Measurements from ENCODE around the gene KRTAP5-6.

KRTAP5-6 gene

GRCh38 chr11:1734641-1735081 lies 37.7 kb downstream of the KRTAP5-6 start:
- no peak for DNase-seq

GRCh38 chr11:1735271-1735670 lies 38.3 kb downstream of the KRTAP5-6 start:
- no peak for DNase-seq

- DNase-seq: no peak
Measured at GRCh38 chr11:1736447-1736992, 39.5 kb downstream of the KRTAP5-6 start.

GRCh38 chr11:1737080-1737757 lies 40.2 kb downstream of the KRTAP5-6 start:
- DNase-seq: no peak

GRCh38 chr11:1738380-1738779 lies 41.4 kb downstream of the KRTAP5-6 start:
- no peak for DNase-seq

GRCh38 chr11:1739576-1739975 lies 42.6 kb downstream of the KRTAP5-6 start:
- no peak for DNase-seq

- DNase-seq: no peak
Measured at GRCh38 chr11:1740786-1741530, 44.0 kb downstream of the KRTAP5-6 start.

GRCh38 chr11:1741741-1742140 lies 44.7 kb downstream of the KRTAP5-6 start:
- DNase-seq: no peak

- no peak for DNase-seq
Measured at GRCh38 chr11:1742371-1742770, 45.4 kb downstream of the KRTAP5-6 start.

- no peak for DNase-seq
Measured at GRCh38 chr11:1742869-1743584, 46.0 kb downstream of the KRTAP5-6 start.

GRCh38 chr11:1743585-1744136 lies 46.7 kb downstream of the KRTAP5-6 start:
- no peak for DNase-seq

GRCh38 chr11:1744137-1744886 lies 47.3 kb downstream of the KRTAP5-6 start:
- DNase-seq: peak; percentile 46

- DNase-seq: no peak
Measured at GRCh38 chr11:1744891-1745700, 48.1 kb downstream of the KRTAP5-6 start.

GRCh38 chr11:1745701-1746320 lies 48.8 kb downstream of the KRTAP5-6 start:
- DNase-seq: no peak

GRCh38 chr11:1746511-1746931 lies 49.5 kb downstream of the KRTAP5-6 start:
- no peak for DNase-seq

- no peak for DNase-seq
Measured at GRCh38 chr11:1746956-1747752, 50.2 kb downstream of the KRTAP5-6 start.
